K562 (cell line): ENCODE results near the gene QPCT. TPM values are rescaled to one million over a fixed set of nuclear protein-coding genes. Genes with fewer than 3 reads are reported as not detected.

ENCODE experiments used
- ATAC-seq: fragments of 200-7000 bp; cut with Tn5 transposase; 3 replicates; pipeline ENCODE4 v1.9.1; 2020; ENCODE audit warnings: moderate library complexity
- BruUV-seq: library from RNA; stranded (reverse); fragments of 400-500 nt; replicated peaks from 2 replicates; lab custom pipeline; 2021; lab: Mats Ljungman, UMichigan
- CTCF ChIA-PET: fragments of 300-600 bp; formaldehyde crosslinking; extraction: SDS; loops from one replicate; lab custom pipeline; 2021; ENCODE audit warnings: low intra/inter-chr PET ratio; lab: Yijun Ruan, JAX
- POLR2A ChIA-PET: fragments of 300-600, 350-650 bp; sonication (Branson Sonifier 250); formaldehyde crosslinking; extraction: SDS; loops from one replicate; lab custom pipeline; 2021; ENCODE audit warnings: antibody characterized with exemption, inconsistent platforms; lab: Yijun Ruan, JAX
- DNase-seq, 4 experiments: peaks; one replicate each; pipeline versions ENCODE4 v3.0.0 to v3.0.0-alpha.2; 2011 to 2018; ENCODE audit warnings: low spot score in 3 of 4, mixed read lengths in 3 of 4; ENCODE audit errors: extremely low read depth in 1 of 4
- FAIRE-seq: peaks from 2 replicates; lab custom pipeline; 2011; peaks lifted over from hg19 to GRCh38; lab: Jason Lieb, UNC
- H2AFZ ChIP-seq: 2 replicates; pipeline ENCODE4 v1.6.0; 2011; ENCODE audit warnings: low read depth, low read length, control low read depth, inconsistent platforms
- H3K27ac ChIP-seq: fragments of 200-600 bp; 3 replicates; pipeline ENCODE4 v1.8.0; 2011; ENCODE audit warnings: low read depth, mild to moderate bottlenecking, control low read depth, inconsistent platforms, low read length, moderate library complexity, mixed read lengths; ENCODE audit errors: extremely low read depth
- H3K27me3 ChIP-seq, 2 experiments: fragments of 300-600 bp in 1 of 2; 2 replicates in 1 of 2; 3 replicates in 1 of 2; pipeline versions ENCODE4 v1.6.0 to v1.8.0; 2011; ENCODE audit warnings: inconsistent platforms in 2 of 2, low read length in 2 of 2, mild to moderate bottlenecking in 1 of 2, mixed read lengths in 1 of 2, moderate library complexity in 1 of 2; ENCODE audit not compliant: control insufficient read depth in 2 of 2, insufficient read depth in 2 of 2
- H3K36me3 ChIP-seq: fragments of 300-600 bp; 3 replicates; pipeline ENCODE4 v1.8.0; 2011; ENCODE audit warnings: mild to moderate bottlenecking, low read length, inconsistent platforms; ENCODE audit not compliant: control insufficient read depth, insufficient read depth
- H3K4me1 ChIP-seq, 2 experiments: fragments of 200-600 bp in 1 of 2; replicated peaks in 1 of 2; 2 replicates in 1 of 2; 3 replicates in 1 of 2; pipeline versions ENCODE4 v1.5.1 to v1.8.0; 2011; ENCODE audit warnings: inconsistent platforms in 2 of 2, low read length in 2 of 2, mild to moderate bottlenecking in 1 of 2, mixed read lengths in 1 of 2, moderate library complexity in 1 of 2; ENCODE audit not compliant: control insufficient read depth in 2 of 2, insufficient read depth in 2 of 2
- H3K4me2 ChIP-seq: 2 replicates; pipeline ENCODE4 v1.6.1; 2011; ENCODE audit warnings: low read length, control low read depth, inconsistent platforms, mixed read lengths; ENCODE audit not compliant: insufficient read depth
- H3K4me3 ChIP-seq: fragments of 200-600 bp; sonication (generic), shearing (Covaris generic); 2 replicates; pipeline ENCODE4 v1.5.1; 2016; ENCODE audit warnings: control low read depth, inconsistent platforms
- H3K79me2 ChIP-seq: fragments of 200-600 bp; 3 replicates; pipeline ENCODE4 v1.8.0; 2011; ENCODE audit warnings: low read length, inconsistent platforms; ENCODE audit not compliant: control insufficient read depth, insufficient read depth
- H3K9ac ChIP-seq, 2 experiments: 2 replicates each; pipeline versions ENCODE4 v1.6.0 to v1.6.1; 2011; ENCODE audit warnings: low read depth in 2 of 2, low read length in 2 of 2, control low read depth in 1 of 2, inconsistent platforms in 1 of 2, mild to moderate bottlenecking in 1 of 2, mixed read lengths in 1 of 2; ENCODE audit not compliant: insufficient read depth in 1 of 2
- H3K9me1 ChIP-seq: one replicate; pipeline ENCODE4 v1.6.0; 2011; ENCODE audit warnings: inconsistent platforms, mild to moderate bottlenecking, low read length, moderate library complexity; ENCODE audit not compliant: control insufficient read depth, insufficient read depth
- H3K9me3 ChIP-seq: replicated peaks from 2 replicates; pipeline ENCODE4 v1.5.1; 2011; ENCODE audit warnings: low read depth, low read length, inconsistent platforms; ENCODE audit not compliant: control insufficient read depth, insufficient read depth
- H4K20me1 ChIP-seq: replicated peaks from 2 replicates; pipeline ENCODE4 v1.6.1; 2011; ENCODE audit warnings: low read length, inconsistent platforms, mixed read lengths; ENCODE audit not compliant: control insufficient read depth, insufficient read depth
- EWSR1 ChIP-seq: fragments of 450-650 bp; IDR thresholded peaks from 2 replicates; pipeline ENCODE4 v1.6.1; 2018; ENCODE audit warnings: borderline replicate concordance, mild to moderate bottlenecking, low read depth, moderate library complexity; ENCODE audit not compliant: partially characterized antibody
- EZH2 ChIP-seq: IDR thresholded peaks from 2 replicates; pipeline ENCODE4 v1.6.1; 2012; ENCODE audit warnings: low read depth, mild to moderate bottlenecking, inconsistent platforms, low read length, borderline replicate concordance
- MEIS2 ChIP-seq: fragments of 450-650 bp; IDR thresholded peaks from 2 replicates; pipeline ENCODE4 v1.6.1; 2014; ENCODE audit warnings: mild to moderate bottlenecking; ENCODE audit not compliant: partially characterized antibody
- NBN ChIP-seq: fragments of 450-650 bp; IDR thresholded peaks from 2 replicates; pipeline ENCODE4 v1.6.1; 2016; ENCODE audit warnings: low read depth, mild to moderate bottlenecking
- PML ChIP-seq: IDR thresholded peaks from 2 replicates; pipeline ENCODE4 v1.6.1; 2012; ENCODE audit warnings: low read length, inconsistent platforms
- ZNF197 ChIP-seq: fragments of 200-800 bp; sonication (Bioruptor generic); IDR thresholded peaks from 2 replicates; pipeline ENCODE4 v1.6.1; 2016; ENCODE audit warnings: low read depth, missing genetic modification characterization, missing compliant biosample characterization
- ZNF695 ChIP-seq: fragments of 450-650 bp; formaldehyde crosslinking; IDR thresholded peaks from 2 replicates; pipeline ENCODE4 v1.4.0; 2020; ENCODE audit warnings: mild to moderate bottlenecking, moderate library complexity
- WGBS: fragments of 100-300 bp; shearing (Covaris generic); methylation state at CpG from one replicate; pipeline ENCODE4 v1.1.6; 2016; ENCODE audit warnings: low coverage, mixed read lengths; ENCODE audit not compliant: insufficient coverage; ENCODE audit errors: missing lambda C conversion rate; 5-methylcytosine and 5-hydroxymethylcytosine counted together
- in situ Hi-C: fragments of 300-500 bp; cut with MboI; formaldehyde crosslinking; loops from 4 replicates; pipeline ENCODE4 v1.15.0; 2018; ENCODE audit warnings: inconsistent platforms, mixed read lengths
- intact Hi-C: fragments of 100-400 bp; cut with micrococcal nuclease; formaldehyde crosslinking; loops from 2 replicates; pipeline ENCODE4 v1.14.2; 2022
- polyA plus RNA-seq, 8 experiments: library from polyadenylated mRNA; depleted of rRNA in 4 of 8; stranded (reverse) in 5 of 8; unstranded in 3 of 8; fragments of >200 nt; fragmentation: Nextera tagmentation in 2 of 8; fragmentation: Illumina TruSeq in 1 of 8; extraction: Ambion mirVana in 2 of 8; extraction: Trizol in 1 of 8; gene quantifications; 2 replicates each; pipeline versions ENCODE4 v1.2.1 to v1.2.3, GENCODE V29; 2011 to 2014; ENCODE audit warnings: inconsistent platforms in 1 of 8, missing spikeins in 1 of 8
- total RNA-seq, 7 experiments: library from RNA; depleted of rRNA in 6 of 7; stranded (reverse); fragments of >200 nt in 6 of 7; fragmentation: Illumina TruSeq in 2 of 7; extraction: Trizol in 2 of 7; gene quantifications; 2 replicates each; pipeline versions ENCODE4 v1.2.1 to v1.2.3, GENCODE V29; 2011 to 2021; ENCODE audit warnings: low replicate concordance in 1 of 7
- TF ChIP-seq, protein P1 (sequence below): IDR thresholded peaks from 2 replicates; pipeline ENCODE4 v1.6.1; 2016; ENCODE audit warnings: missing genetic modification characterization, missing compliant biosample characterization

The QPCT gene
- total and polyA plus RNA-seq, 9 of the 15 experiments (the other 6 are each of a cell fraction or from before 2014, with no cell fraction given), result 0.07 TPM; not detected in 8

DNA sequence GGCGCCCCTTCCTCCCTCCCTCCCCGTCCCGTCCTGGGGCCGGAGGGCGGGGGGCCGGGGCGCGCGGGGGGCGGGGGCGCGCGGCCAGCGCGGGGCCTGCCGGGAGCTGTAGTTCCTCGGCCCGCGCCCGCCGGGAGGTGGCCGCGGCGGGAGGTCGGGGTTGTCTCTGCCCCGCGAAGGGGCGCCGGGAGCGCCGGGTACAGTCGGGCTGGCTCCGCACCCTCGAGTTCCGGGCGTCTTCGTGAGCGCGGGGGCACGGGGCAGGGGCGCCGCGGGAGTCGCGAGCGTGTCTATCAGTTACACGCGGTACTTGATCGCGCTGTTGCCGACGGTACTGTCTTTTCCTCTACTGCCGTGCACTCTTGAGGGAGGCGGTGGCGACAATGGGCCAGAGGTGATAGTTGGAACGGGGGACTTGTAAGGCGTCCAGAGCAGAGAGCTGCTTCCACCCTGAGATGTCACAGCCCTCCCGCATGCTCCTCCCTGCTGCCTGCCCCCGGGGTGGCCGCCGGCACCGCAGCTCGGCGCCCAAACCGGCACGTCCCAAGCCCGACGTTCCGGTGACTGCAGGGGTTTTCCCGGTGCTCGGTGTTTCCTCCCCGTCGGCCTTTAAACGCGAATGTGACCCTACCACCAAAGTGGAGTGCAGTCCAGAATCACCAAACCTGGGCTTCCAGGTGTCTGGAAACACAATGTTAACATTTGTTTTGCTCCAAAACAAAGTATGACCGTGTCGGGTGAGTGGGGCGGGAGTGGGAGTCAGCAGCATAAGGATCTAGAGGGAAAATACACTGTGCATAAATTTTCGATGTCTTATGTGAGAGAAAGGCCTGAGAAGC, 19.4 kb upstream of the QPCT start, which contains the start of gene PRKD3 (continued):
- TF ChIP-seq MEIS2 (no peak), EWSR1 (no peak), ZNF197 (CRISPR knock-in tag) (no peak)

GRCh38 chr2:37325625-37326071, 18.8 kb upstream of the QPCT start:
- H3K9ac ChIP-seq, result no peak overlapping the region; a peak in 1 of 4 replicates
- H3K27ac ChIP-seq, result no peak overlapping the region
- H2AFZ ChIP-seq, result peak overlapping the region; percentile 98
- in situ Hi-C loops, result no loop called here
- no peak overlapping the region; the same call in 1 of the 2 replicates for H3K4me3 ChIP-seq
- peaks cover 24% of the 10 kb centered on the region for H3K79me2 ChIP-seq
- FAIRE-seq, result no peak
- intact Hi-C loops, result no loop called here
- no peaks in the 10 kb centered on the region for H4K20me1 ChIP-seq
- CTCF ChIA-PET, result no interaction called here
- TF ChIP-seq ZNF695 (CRISPR knock-in tag), result no peak
- TF ChIP-seq NBN, result no peak
- TF ChIP-seq, protein P1, sequence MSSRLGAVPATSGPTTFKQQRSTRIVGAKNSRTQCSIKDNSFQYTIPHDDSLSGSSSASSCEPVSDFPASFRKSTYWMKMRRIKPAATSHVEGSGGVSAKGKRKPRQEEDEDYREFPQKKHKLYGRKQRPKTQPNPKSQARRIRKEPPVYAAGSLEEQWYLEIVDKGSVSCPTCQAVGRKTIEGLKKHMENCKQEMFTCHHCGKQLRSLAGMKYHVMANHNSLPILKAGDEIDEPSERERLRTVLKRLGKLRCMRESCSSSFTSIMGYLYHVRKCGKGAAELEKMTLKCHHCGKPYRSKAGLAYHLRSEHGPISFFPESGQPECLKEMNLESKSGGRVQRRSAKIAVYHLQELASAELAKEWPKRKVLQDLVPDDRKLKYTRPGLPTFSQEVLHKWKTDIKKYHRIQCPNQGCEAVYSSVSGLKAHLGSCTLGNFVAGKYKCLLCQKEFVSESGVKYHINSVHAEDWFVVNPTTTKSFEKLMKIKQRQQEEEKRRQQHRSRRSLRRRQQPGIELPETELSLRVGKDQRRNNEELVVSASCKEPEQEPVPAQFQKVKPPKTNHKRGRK (tag), result peak; percentile 43
- no peak for TF ChIP-seq PML
- 0 out of 2 replicates have a peak, but pooled peaks have one; percentile 7 for TF ChIP-seq EZH2
- peak in 1 of 4 experiments; percentile 29 for DNase-seq
- H3K27me3 ChIP-seq, result no peaks in the 10 kb centered on the region
- no peaks in the 10 kb centered on the region for H3K9me3 ChIP-seq
- no peaks in the 10 kb centered on the region for H3K9me1 ChIP-seq
- ATAC-seq, result no peak
- H3K4me2 ChIP-seq, result peak overlapping the region; percentile 85; the same call in 1 of the 2 replicates
- 85% methylated on average over 11 of the region's 12 CpGs for WGBS
- peaks cover 3% of the 10 kb centered on the region; the same call in 1 of the 3 replicates for H3K36me3 ChIP-seq
- H3K4me1 ChIP-seq, result peaks cover 12 to 14% of the 10 kb centered on the region in 2 experiments
- no TSS peak for BruUV-seq
- POLR2A ChIA-PET, result interaction anchor here (0.6 kb wide), 1 partner anchor 275 kb away, joined by 3 read pairs; no protein-coding TSS in a partner anchor
